H1 (cell line): ENCODE data around the gene TRIM60. TPM values are rescaled to one million over a fixed set of nuclear protein-coding genes. Genes with fewer than 3 reads are reported as not detected.
A peak's percentile ranks its signal among the peaks of the same experiment; 100 is the strongest.

Source experiments
- CTCF ChIA-PET: fragments of 300-600 bp; sonication (Branson Sonifier 250); formaldehyde crosslinking; loops from one replicate; lab custom pipeline; 2021; ENCODE audit not compliant: partially characterized antibody; lab: Charles Lee
- POLR2A ChIA-PET: fragments of 300-600 bp; sonication (Branson Sonifier 250); formaldehyde crosslinking; loops from one replicate; lab custom pipeline; 2021; ENCODE audit warnings: inconsistent platforms; ENCODE audit not compliant: partially characterized antibody; lab: Charles Lee
- DNase-seq, 2 experiments: peaks; one replicate each; pipeline versions ENCODE4 v3.0.0 to v3.0.0-alpha.2; 2010 to 2022; ENCODE audit warnings: low spot score in 2 of 2, low read depth in 1 of 2, mixed read lengths in 1 of 2
- FAIRE-seq: peaks from 2 replicates; lab custom pipeline; 2011; peaks lifted over from hg19 to GRCh38; lab: Jason Lieb, UNC
- H2AFZ ChIP-seq: 2 replicates; pipeline ENCODE4 v1.8.1; 2012; ENCODE audit warnings: low read length, inconsistent platforms
- H2AK5ac ChIP-seq: 2 replicates; pipeline ENCODE4 v1.6.1; 2013; ENCODE audit warnings: low read depth, low read length
- H2BK120ac ChIP-seq: replicated peaks from 2 replicates; pipeline ENCODE3; 2013; ENCODE audit warnings: low read depth, low read length, inconsistent platforms
- H2BK12ac ChIP-seq: 2 replicates; pipeline ENCODE4 v1.6.1; 2013; ENCODE audit warnings: low read depth, low read length
- H2BK15ac ChIP-seq: 2 replicates; pipeline ENCODE4 v1.6.1; 2013; ENCODE audit warnings: low read length
- H2BK20ac ChIP-seq: 2 replicates; pipeline ENCODE4 v1.6.1; 2013; ENCODE audit warnings: low read length
- H2BK5ac ChIP-seq: 2 replicates; pipeline ENCODE4 v1.6.1; 2013; ENCODE audit warnings: low read depth, low read length
- H3K14ac ChIP-seq: 2 replicates; pipeline ENCODE4 v1.6.1; 2013; ENCODE audit warnings: inconsistent platforms; ENCODE audit not compliant: insufficient read length
- H3K18ac ChIP-seq: 2 replicates; pipeline ENCODE4 v1.6.1; 2013; ENCODE audit warnings: low read length; ENCODE audit errors: extremely low read depth
- H3K23ac ChIP-seq: 2 replicates; pipeline ENCODE4 v1.6.1; 2013; ENCODE audit warnings: inconsistent platforms; ENCODE audit not compliant: insufficient read length
- H3K23me2 ChIP-seq: 2 replicates; pipeline ENCODE4 v1.6.1; 2013; ENCODE audit warnings: low read depth, low read length
- H3K27ac ChIP-seq: 2 replicates; pipeline ENCODE4 v1.6.1; 2011; ENCODE audit warnings: low read depth, low read length, inconsistent platforms
- H3K27me3 ChIP-seq, 4 experiments: replicated peaks in 1 of 4; 1 replicate in 1 of 4; 2 replicates in 3 of 4; pipeline versions ENCODE4 v1.6.1 to v1.8.1; 2011 to 2013; ENCODE audit warnings: low read length in 3 of 4, mild to moderate bottlenecking in 3 of 4, inconsistent platforms in 2 of 4, mixed read lengths in 2 of 4, moderate library complexity in 1 of 4; ENCODE audit not compliant: control insufficient read depth in 3 of 4, insufficient read depth in 3 of 4; ENCODE audit errors: extremely low read depth in 1 of 4
- H3K36me3 ChIP-seq, 4 experiments: 2 replicates each; pipeline versions ENCODE4 v1.6.1 to v1.8.1; 2011 to 2013; ENCODE audit warnings: mild to moderate bottlenecking in 4 of 4, low read length in 3 of 4, moderate library complexity in 2 of 4, control low read depth in 1 of 4, inconsistent platforms in 1 of 4; ENCODE audit not compliant: insufficient read depth in 4 of 4, control insufficient read depth in 2 of 4
- H3K4ac ChIP-seq: replicated peaks from 2 replicates; pipeline ENCODE3; 2013; ENCODE audit warnings: low read length, low read depth, mixed read lengths, inconsistent platforms; ENCODE audit not compliant: insufficient read length
- H3K4me1 ChIP-seq, 4 experiments: replicated peaks in 1 of 4; 1 replicate in 1 of 4; 2 replicates in 3 of 4; pipeline versions ENCODE4 v1.6.1 to v1.8.1; 2011 to 2013; ENCODE audit warnings: low read length in 3 of 4, inconsistent platforms in 2 of 4, mixed read lengths in 1 of 4; ENCODE audit not compliant: insufficient read depth in 4 of 4, control insufficient read depth in 3 of 4
- H3K4me2 ChIP-seq, 2 experiments: 2 replicates each; pipeline versions ENCODE4 v1.6.1 to v1.8.1; 2011 to 2013; ENCODE audit warnings: low read depth in 2 of 2, low read length in 2 of 2, control low read depth in 1 of 2, inconsistent platforms in 1 of 2, mild to moderate bottlenecking in 1 of 2; ENCODE audit not compliant: insufficient read depth in 1 of 2
- H3K4me3 ChIP-seq, 4 experiments: fragments of 200-600, 300-600 bp in 1 of 4; sonication (generic), shearing (Covaris generic), sonication (Bioruptor Twin) in 1 of 4; 2 replicates each; pipeline versions ENCODE4 v1.5.1 to v1.8.1; 2011 to 2016; ENCODE audit warnings: low read length in 4 of 4, low read depth in 3 of 4, control low read depth in 2 of 4, inconsistent platforms in 2 of 4, mild to moderate bottlenecking in 2 of 4, mixed read lengths in 1 of 4, moderate library complexity in 1 of 4; ENCODE audit not compliant: insufficient read depth in 2 of 4; ENCODE audit errors: extremely low read depth in 1 of 4
- H3K56ac ChIP-seq: replicated peaks from 2 replicates; pipeline ENCODE3; 2013; ENCODE audit warnings: low read depth, mild to moderate bottlenecking, mixed read lengths, low read length, inconsistent platforms; ENCODE audit not compliant: insufficient read length
- H3K79me1 ChIP-seq: 2 replicates; pipeline ENCODE4 v1.6.1; 2013; ENCODE audit warnings: low read depth, low read length, control low read depth
- H3K79me2 ChIP-seq, 2 experiments: 2 replicates each; pipeline versions ENCODE4 v1.6.1 to v1.8.1; 2012 to 2013; ENCODE audit warnings: low read length in 2 of 2, mild to moderate bottlenecking in 2 of 2, inconsistent platforms in 1 of 2; ENCODE audit not compliant: insufficient read depth in 2 of 2, control insufficient read depth in 1 of 2
- H3K9ac ChIP-seq, 4 experiments: replicated peaks in 1 of 4; 1 replicate in 1 of 4; 2 replicates in 3 of 4; pipeline versions ENCODE4 v1.6.1 to v1.8.1; 2011 to 2013; ENCODE audit warnings: low read depth in 3 of 4, low read length in 3 of 4, control low read depth in 2 of 4, mild to moderate bottlenecking in 2 of 4, moderate library complexity in 2 of 4, inconsistent platforms in 1 of 4; ENCODE audit errors: extremely low read depth in 1 of 4
- H3K9me3 ChIP-seq, 2 experiments: 2 replicates each; pipeline versions ENCODE4 v1.6.1 to v1.8.1; 2012 to 2013; ENCODE audit warnings: mild to moderate bottlenecking in 2 of 2, moderate library complexity in 2 of 2, control low read depth in 1 of 2, inconsistent platforms in 1 of 2, low read depth in 1 of 2, low read length in 1 of 2, mixed read lengths in 1 of 2; ENCODE audit not compliant: insufficient read depth in 2 of 2
- H4K20me1 ChIP-seq, 2 experiments: replicated peaks in 1 of 2; 2 replicates each; pipeline versions ENCODE3 to v1.8.1; 2011 to 2013; ENCODE audit warnings: inconsistent platforms in 2 of 2, low read length in 2 of 2, mild to moderate bottlenecking in 1 of 2; ENCODE audit not compliant: insufficient read depth in 2 of 2, control insufficient read depth in 1 of 2
- H4K5ac ChIP-seq: 2 replicates; pipeline ENCODE4 v1.6.1; 2013; ENCODE audit warnings: low read length, low read depth, mixed read lengths, inconsistent platforms; ENCODE audit not compliant: insufficient read length
- H4K8ac ChIP-seq: 2 replicates; pipeline ENCODE4 v1.8.0; 2013; ENCODE audit warnings: mild to moderate bottlenecking, moderate library complexity, low read length, inconsistent platforms; ENCODE audit not compliant: insufficient read depth; ENCODE audit errors: extremely low read depth
- H4K91ac ChIP-seq: replicated peaks from 2 replicates; pipeline ENCODE3; 2013; ENCODE audit warnings: low read length, mixed read lengths, inconsistent platforms; ENCODE audit not compliant: insufficient read length
- GTF2F1 ChIP-seq: IDR thresholded peaks from 2 replicates; pipeline ENCODE4 v1.6.1; 2012; ENCODE audit warnings: low read depth, low read length, improper control_type of control experiment, borderline replicate concordance
- MAFK ChIP-seq: IDR thresholded peaks from 2 replicates; pipeline ENCODE4 v1.6.1; 2012; ENCODE audit warnings: low read depth, mild to moderate bottlenecking, improper control_type of control experiment, low read length
- RBBP5 ChIP-seq: IDR thresholded peaks from 2 replicates; pipeline ENCODE4 v1.7.1; 2012; ENCODE audit warnings: low read depth, mild to moderate bottlenecking, inconsistent platforms, low read length, moderate library complexity, borderline replicate concordance
- TEAD4 ChIP-seq: IDR thresholded peaks from 2 replicates; pipeline ENCODE4 v1.6.1; 2012; ENCODE audit warnings: low read depth, low read length, inconsistent platforms, mixed read lengths
- WGBS, 2 experiments: shearing (Covaris generic) in 1 of 2; methylation state at CpG; one replicate each; pipeline versions ENCODE4 v1.1.6 to v1.1.7; 2013 to 2015; ENCODE audit warnings: low lambda C conversion rate in 2 of 2, mixed read lengths in 2 of 2, inconsistent platforms in 1 of 2, low coverage in 1 of 2, missing lambda C conversion rate in 1 of 2; ENCODE audit not compliant: insufficient replicate concordance in 2 of 2, insufficient coverage in 1 of 2, insufficient read length in 1 of 2; ENCODE audit errors: extremely low coverage in 1 of 2, missing lambda C conversion rate in 1 of 2; 5-methylcytosine and 5-hydroxymethylcytosine counted together
- polyA plus RNA-seq, 7 experiments: library from polyadenylated mRNA; depleted of rRNA in 3 of 7; stranded (reverse) in 5 of 7; unstranded in 2 of 7; fragments of >200 nt in 5 of 7; fragments of 200-250 nt in 2 of 7; gene quantifications; 1 replicate in 5 of 7; 2 replicates in 1 of 7; 4 replicates in 1 of 7; pipeline versions ENCODE4 v1.2.1 to v1.2.3, GENCODE V29; 2011 to 2013; ENCODE audit warnings: missing spikeins in 2 of 7, mixed read lengths in 2 of 7
- total RNA-seq: library from RNA; stranded (reverse); fragmentation: NEBNext Ultra II Directional; extraction: Animal tissue kit (Norgen Biotek cat#: 25700); gene quantifications from 2 replicates; pipeline ENCODE4 v1.2.1, GENCODE V29; 2021

Gene TRIM60
- total and polyA plus RNA-seq, 2 of the 8 experiments (the other 6 are each of a cell fraction or from before 2014, with no cell fraction given) = not detected

DNA sequence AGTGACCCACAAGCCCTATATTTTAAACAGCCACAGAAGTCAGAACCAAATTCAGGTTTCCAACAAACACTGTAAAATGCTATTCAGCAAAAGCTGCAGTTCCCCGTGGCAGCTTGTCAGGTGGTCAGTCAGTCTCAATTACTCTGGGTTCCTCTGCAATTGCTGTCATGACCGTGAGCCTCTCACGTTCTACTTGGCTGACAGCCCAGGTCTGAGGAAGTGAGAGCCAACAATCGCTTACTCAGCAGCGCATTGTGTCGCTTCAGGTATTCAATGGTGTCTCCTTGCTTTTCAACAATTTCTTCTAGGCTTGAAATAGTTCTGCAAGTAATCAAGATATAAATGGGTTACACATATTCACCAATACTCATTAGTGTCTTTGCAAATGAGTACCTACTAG lies 47.7 kb downstream of the TRIM60 start:
- H4K8ac ChIP-seq = no peak overlapping the region
- 83% methylated on average over 6 of the region's 6 CpGs; no CpG with 5 or more reads in 1 of the 2 experiments for WGBS, 2 experiments
- ChIA-PET CTCF (interaction anchor here (0.6 kb wide), 1 partner anchor 90 kb away, joined by 3 read pairs; no protein-coding TSS in a partner anchor), POLR2A (no interaction called here)
- H4K91ac ChIP-seq = no peak overlapping the region
- peaks cover 3 to 8% (median 4%) of the 10 kb centered on the region in 4 experiments; a peak in 4 of 8 replicates for H3K36me3 ChIP-seq
- no peak overlapping the region for H2BK15ac ChIP-seq
- no peak overlapping the region for H3K23ac ChIP-seq
- no peak overlapping the region for H2AK5ac ChIP-seq
- no peak overlapping the region for H2BK120ac ChIP-seq
- TF ChIP-seq TEAD4 (no peak), RBBP5 (no peak), MAFK (peak; percentile 12; the same call in 1 of the 2 replicates), GTF2F1 (no peak)
- no peak overlapping the region for H3K4me3 ChIP-seq
- no peaks in the 10 kb centered on the region for H3K23me2 ChIP-seq
- no peak overlapping the region for H2BK5ac ChIP-seq
- no peak overlapping the region for H2BK12ac ChIP-seq
- H3K4ac ChIP-seq = no peak overlapping the region
- no peak overlapping the region for H3K9ac ChIP-seq
- no peak overlapping the region for H3K27ac ChIP-seq
- no peak overlapping the region for H3K18ac ChIP-seq
- H2BK20ac ChIP-seq = no peak overlapping the region
- no peak overlapping the region for H4K5ac ChIP-seq
- H3K56ac ChIP-seq = no peak overlapping the region
- no peaks in the 10 kb centered on the region for H3K79me2 ChIP-seq
- no peak overlapping the region for H3K4me2 ChIP-seq
- no peaks in the 10 kb centered on the region for H4K20me1 ChIP-seq
- no peak overlapping the region for H3K14ac ChIP-seq
- no peaks in the 10 kb centered on the region for H3K27me3 ChIP-seq
- DNase-seq (no peak), FAIRE-seq (no peak)
- H3K79me1 ChIP-seq = no peaks in the 10 kb centered on the region
- no peak overlapping the region for H2AFZ ChIP-seq
- no peaks in the 10 kb centered on the region for H3K4me1 ChIP-seq
- no peaks in the 10 kb centered on the region for H3K9me3 ChIP-seq
